GM12878 (cell line): ENCODE measurements around the gene LRP1. TPM values are rescaled to one million over a fixed set of nuclear protein-coding genes. Genes with fewer than 3 reads are reported as not detected.

Experiments
- ATAC-seq: fragments of 200-7000 bp; cut with Tn5 transposase; 3 replicates; pipeline ENCODE4 v1.9.1; 2020; ENCODE audit warnings: mild to moderate bottlenecking, moderate library complexity
- BruUV-seq: library from RNA; stranded (reverse); fragments of 400-500 nt; replicated peaks from 2 replicates; lab custom pipeline; 2021; lab: Mats Ljungman, UMichigan
- CTCF ChIA-PET: fragments of 300-600 bp; sonication (Branson Sonifier 250); formaldehyde crosslinking; extraction: SDS; loops from one replicate; lab custom pipeline; 2021; ENCODE audit warnings: inconsistent platforms; lab: Yijun Ruan, JAX
- POLR2A ChIA-PET: fragments of 350-600 bp; formaldehyde crosslinking; extraction: SDS; loops from one replicate; lab custom pipeline; 2021; ENCODE audit warnings: inconsistent platforms; lab: Charles Lee
- RAD21 ChIA-PET: fragments of 300-600 bp; sonication (Branson Sonifier 250); formaldehyde crosslinking; loops from one replicate; lab custom pipeline; 2023; ENCODE audit warnings: antibody characterized with exemption; ENCODE audit not compliant: unreplicated experiment; lab: Charles Lee
- SMC1A ChIA-PET: fragments of 300-600 bp; sonication (Branson Sonifier 250); formaldehyde crosslinking; loops from one replicate; lab custom pipeline; 2023; ENCODE audit not compliant: unreplicated experiment, uncharacterized antibody; lab: Charles Lee
- DNase-seq: peaks from one replicate; pipeline ENCODE4 v3.0.0-alpha.2; 2011; ENCODE audit warnings: low read depth, low spot score
- FAIRE-seq: peaks from 3 replicates; lab custom pipeline; 2011; peaks lifted over from hg19 to GRCh38; lab: Jason Lieb, UNC
- H2AFZ ChIP-seq: 2 replicates; pipeline ENCODE4 v1.6.0; 2011; ENCODE audit warnings: low read depth, low read length, control low read depth; ENCODE audit not compliant: control insufficient read depth
- H3K27ac ChIP-seq: 2 replicates; pipeline ENCODE4 v1.5.1; 2011; ENCODE audit warnings: control low read depth; ENCODE audit not compliant: control insufficient read depth, insufficient read depth
- H3K27me3 ChIP-seq, 2 experiments: replicated peaks in 1 of 2; 2 replicates each; pipeline versions ENCODE4 v1.6.0 to v1.6.1; 2011; ENCODE audit warnings: low read length in 1 of 2; ENCODE audit not compliant: control insufficient read depth in 2 of 2, insufficient read depth in 2 of 2
- H3K36me3 ChIP-seq, 2 experiments: 2 replicates each; pipeline ENCODE4 v1.5.1; 2011; ENCODE audit warnings: low read length in 1 of 2; ENCODE audit not compliant: control insufficient read depth in 2 of 2, insufficient read depth in 2 of 2
- H3K4me1 ChIP-seq: 2 replicates; pipeline ENCODE4 v1.6.1; 2011; ENCODE audit warnings: mild to moderate bottlenecking, low read length, moderate library complexity, mixed read lengths; ENCODE audit not compliant: control insufficient read depth, insufficient read depth
- H3K4me2 ChIP-seq: 2 replicates; pipeline ENCODE4 v1.6.0; 2011; ENCODE audit warnings: control low read depth; ENCODE audit not compliant: control insufficient read depth, insufficient read depth
- H3K4me3 ChIP-seq: fragments of 200-600 bp; sonication (generic); 2 replicates; pipeline ENCODE4 v1.5.1; 2016
- H3K79me2 ChIP-seq: 2 replicates; pipeline ENCODE4 v1.6.0; 2011; ENCODE audit warnings: low read length; ENCODE audit not compliant: control insufficient read depth, insufficient read depth
- H3K9ac ChIP-seq: 2 replicates; pipeline ENCODE4 v1.8.0; 2011; ENCODE audit warnings: low read length, control low read depth, mixed read lengths; ENCODE audit not compliant: control insufficient read depth, insufficient read depth
- H3K9me3 ChIP-seq: replicated peaks from 3 replicates; pipeline ENCODE4 v1.5.1; 2011; ENCODE audit warnings: mild to moderate bottlenecking, low read length; ENCODE audit not compliant: control insufficient read depth, insufficient read depth
- H4K20me1 ChIP-seq: 2 replicates; pipeline ENCODE4 v1.6.0; 2011; ENCODE audit not compliant: control insufficient read depth, insufficient read depth
- BCL11A ChIP-seq: IDR thresholded peaks from 2 replicates; pipeline ENCODE4 v1.6.1; 2011; ENCODE audit warnings: low read depth, low read length
- ZNF24 ChIP-seq: fragments of 450-650 bp; IDR thresholded peaks from 2 replicates; pipeline ENCODE4 v1.6.1; 2017; ENCODE audit warnings: antibody characterized with exemption, mild to moderate bottlenecking
- WGBS: methylation state at CpG from one replicate; pipeline ENCODE4 v1.1.6; 2016; ENCODE audit warnings: low lambda C conversion rate; ENCODE audit not compliant: insufficient replicate concordance, insufficient coverage; ENCODE audit errors: missing lambda C conversion rate; 5-methylcytosine and 5-hydroxymethylcytosine counted together
- in situ Hi-C: fragments of 300-500 bp; cut with MboI; formaldehyde crosslinking; loops from 9 replicates; pipeline ENCODE4 v1.14.3; 2018; ENCODE audit warnings: mixed read lengths
- intact Hi-C: fragments of 100-400 bp; cut with micrococcal nuclease; formaldehyde crosslinking; loops from one replicate; pipeline ENCODE4 v1.14.2; 2022; ENCODE audit not compliant: unreplicated experiment
- polyA plus RNA-seq, 11 experiments: library from polyadenylated mRNA; depleted of rRNA in 4 of 11; unstranded in 6 of 11; stranded (reverse) in 5 of 11; fragments of >200 nt; fragmentation: Nextera tagmentation in 4 of 11; fragmentation: Illumina TruSeq in 1 of 11; extraction: Ambion mirVana in 4 of 11; extraction: Trizol in 1 of 11; gene quantifications; 1 replicate in 1 of 11; 2 replicates in 10 of 11; pipeline versions ENCODE4 v1.2.1 to v1.2.3, GENCODE V29; 2011 to 2016; ENCODE audit warnings: inconsistent platforms in 2 of 11, missing spikeins in 2 of 11, low read depth in 1 of 11
- total RNA-seq, 4 experiments: library from RNA; depleted of rRNA in 3 of 4; stranded (reverse); fragments of >200 nt in 3 of 4; fragmentation: Illumina TruSeq in 1 of 4; extraction: Trizol in 1 of 4; gene quantifications; 2 replicates each; pipeline versions ENCODE4 v1.2.1 to v1.2.3, GENCODE V29; 2013 to 2021
- TF ChIP-seq, protein P1 (sequence below): fragments of 450-650 bp; IDR thresholded peaks from 2 replicates; pipeline ENCODE4 v1.6.1; 2014; ENCODE audit warnings: mild to moderate bottlenecking
- TF ChIP-seq, protein P2 (sequence below): IDR thresholded peaks from 2 replicates; pipeline ENCODE4 v1.6.1; 2011; ENCODE audit warnings: low read depth, mild to moderate bottlenecking, low read length, moderate library complexity, borderline replicate concordance; ENCODE audit errors: extremely low read depth

Gene LRP1
- total and polyA plus RNA-seq, 10 of the 15 experiments (the other 5 are each of a cell fraction or from before 2014, with no cell fraction given), result under 0.01 to 1.1 (median 0.20) TPM; not detected in 2

DNA sequence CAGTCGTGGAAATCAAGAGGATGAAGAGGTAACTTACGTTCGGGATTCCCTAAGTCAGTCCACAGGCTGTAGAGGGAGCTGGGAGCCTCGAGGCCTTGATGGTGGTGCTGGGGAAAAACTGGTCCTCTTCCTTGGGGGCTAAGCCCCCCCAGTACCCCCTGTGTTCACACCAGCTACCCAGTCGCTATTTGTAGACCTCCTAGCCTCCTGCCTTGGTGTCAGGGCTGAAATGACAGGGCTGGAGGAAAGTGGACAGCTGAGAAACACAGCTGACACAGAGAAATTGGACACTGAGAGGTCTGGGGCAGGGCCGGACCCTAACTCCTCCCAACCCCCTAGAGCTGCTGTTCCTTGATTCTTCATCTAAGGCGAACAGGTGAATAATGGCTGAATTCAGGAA lies 122.7 kb downstream of the LRP1 start, which contains the start of gene STAC3:
STAC3 (minus strand) TSS at position 232 of the 400 bp plus-strand sequence. CDS start 1,551 bp downstream, outside the sequence.
- no peaks in the 10 kb centered on the region for H3K9me3 ChIP-seq
- no peak within 1 kb of the TSS for H3K4me2 ChIP-seq
- H3K27me3 ChIP-seq, result no peaks in the 10 kb centered on the region
- no peaks in the 10 kb centered on the region for H3K4me1 ChIP-seq
- H3K4me3 ChIP-seq, result no peak within 1 kb of the TSS
- CTCF ChIA-PET, result interaction anchor here (0.8 to 4.1 kb wide), 11 partner anchors 8 to 208 kb away, joined by 3 to 25 read pairs (median 8); partner anchors contain the start of gene INHBE
- BruUV-seq, result no TSS peak
- in situ Hi-C loops (no loop called here), intact Hi-C loops (no loop called here)
- no peak for DNase-seq
- H3K27ac ChIP-seq, result no peak within 1 kb of the TSS
- no peak within 1 kb of the TSS for H2AFZ ChIP-seq
- H4K20me1 ChIP-seq, result no peaks in the 10 kb centered on the region
- SMC1A ChIA-PET, result interaction anchor here (1.1 to 1.3 kb wide), 3 partner anchors 11 to 208 kb away, joined by 3 to 5 read pairs (median 3); no protein-coding TSS in a partner anchor
- FAIRE-seq, result no peak
- ATAC-seq, result no peak
- POLR2A ChIA-PET, result interaction anchor here (0.6 kb wide), 3 partner anchors 206 to 1424 kb away, joined by 4 to 6 read pairs (median 4); no protein-coding TSS in a partner anchor
- no peak within 1 kb of the TSS for H3K9ac ChIP-seq
- H3K79me2 ChIP-seq, result no peaks in the 10 kb centered on the region
- WGBS, result 90% methylated on average over 7 of the region's 7 CpGs
- H3K36me3 ChIP-seq, result no peaks in the 10 kb centered on the region; a peak in 1 of 4 replicates
- TF ChIP-seq BCL11A (no peak), ZNF24 (no peak)
- TF ChIP-seq, protein P1, sequence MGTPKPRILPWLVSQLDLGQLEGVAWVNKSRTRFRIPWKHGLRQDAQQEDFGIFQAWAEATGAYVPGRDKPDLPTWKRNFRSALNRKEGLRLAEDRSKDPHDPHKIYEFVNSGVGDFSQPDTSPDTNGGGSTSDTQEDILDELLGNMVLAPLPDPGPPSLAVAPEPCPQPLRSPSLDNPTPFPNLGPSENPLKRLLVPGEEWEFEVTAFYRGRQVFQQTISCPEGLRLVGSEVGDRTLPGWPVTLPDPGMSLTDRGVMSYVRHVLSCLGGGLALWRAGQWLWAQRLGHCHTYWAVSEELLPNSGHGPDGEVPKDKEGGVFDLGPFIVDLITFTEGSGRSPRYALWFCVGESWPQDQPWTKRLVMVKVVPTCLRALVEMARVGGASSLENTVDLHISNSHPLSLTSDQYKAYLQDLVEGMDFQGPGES, result no peak
- TF ChIP-seq, protein P2, sequence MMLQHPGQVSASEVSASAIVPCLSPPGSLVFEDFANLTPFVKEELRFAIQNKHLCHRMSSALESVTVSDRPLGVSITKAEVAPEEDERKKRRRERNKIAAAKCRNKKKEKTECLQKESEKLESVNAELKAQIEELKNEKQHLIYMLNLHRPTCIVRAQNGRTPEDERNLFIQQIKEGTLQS, result no peak
- RAD21 ChIA-PET, result interaction anchor here (14.4 kb wide), 1 partner anchor 202 kb away, joined by 85 read pairs; the partner anchor contains the start of gene INHBE
